ENCODE results near the gene FKBP11.

GRCh38 chr12:48947727-48948126, 22.4 kb upstream of the FKBP11 start:
- TF ChIP-seq CTCF (IDR thresholded peaks at IDR 0.05) (no peak), POLR2A (IDR thresholded peaks at IDR 0.05) (no peak)

Measured in prostate gland (tissue), 2 donors.